AG04449 (cell line): Measurements from ENCODE around the gene CACNA1C.

Source experiments
- CTCF ChIA-PET: fragments of 350-600 bp; formaldehyde crosslinking; extraction: SDS; loops from one replicate; lab custom pipeline; 2021; ENCODE audit warnings: antibody characterized with exemption; lab: Yijun Ruan, JAX
- POLR2A ChIA-PET: fragments of 400-600, 350-600 bp; formaldehyde crosslinking; extraction: SDS; loops from one replicate; lab custom pipeline; 2020; ENCODE audit warnings: antibody characterized with exemption, inconsistent platforms; lab: Yijun Ruan, JAX
- DNase-seq: peaks from one replicate; pipeline ENCODE4 v3.0.0-alpha.2; 2010; ENCODE audit warnings: low read depth, low spot score
- H3K4me3 ChIP-seq: 2 replicates; pipeline ENCODE4 v1.5.1; 2011; ENCODE audit warnings: low read depth, mild to moderate bottlenecking, control low read depth, low read length
- CTCF ChIP-seq: IDR thresholded peaks from one replicate; pipeline ENCODE4 v1.5.1; 2011; ENCODE audit warnings: mild to moderate bottlenecking, moderate library complexity, low read length, control low read depth, inconsistent platforms; ENCODE audit not compliant: insufficient read depth; ENCODE audit errors: missing control alignments

CACNA1C gene

DNA sequence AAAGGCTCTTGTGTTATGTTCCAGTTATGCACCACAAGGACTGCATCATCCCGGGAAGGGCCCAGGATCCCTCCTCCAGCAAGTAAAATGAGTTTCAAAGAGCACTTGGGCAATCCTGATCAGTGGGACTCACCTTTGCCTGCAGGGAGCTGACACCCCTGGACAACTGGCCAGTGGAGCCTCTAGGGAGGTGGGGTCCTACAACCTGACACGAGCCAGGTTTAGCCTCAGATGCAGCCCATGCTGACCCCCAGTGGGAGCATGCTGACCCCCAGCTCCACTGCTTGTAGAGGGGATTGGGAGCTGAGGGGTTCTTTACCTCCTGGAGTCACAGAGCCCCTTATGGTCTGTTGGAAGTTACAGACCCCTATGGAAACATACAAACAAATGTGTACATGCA is 365.8 kb downstream of the CACNA1C start:
- ChIA-PET CTCF (no interaction called here), POLR2A (no interaction called here)

GRCh38 chr12:2422591-2422990 is 369.8 kb downstream of the CACNA1C start:
- DNase-seq, result no peak
- ChIA-PET POLR2A (no interaction called here), CTCF (interaction anchor here (0.7 to 1.6 kb wide), 2 partner anchors 8 to 21 kb away, joined by 3 read pairs; no protein-coding TSS in a partner anchor)
- TF ChIP-seq CTCF, result no peak
- no peak overlapping the region for H3K4me3 ChIP-seq

More for the DNA sequence above, 365.8 kb downstream of the CACNA1C start:
- no peak for TF ChIP-seq CTCF
- no peak for DNase-seq
- no peak overlapping the region for H3K4me3 ChIP-seq

- no peak for DNase-seq
Observed at GRCh38 chr12:2429032-2429431, 376.2 kb downstream of the CACNA1C start.

GRCh38 chr12:2431810-2432209 is 379.0 kb downstream of the CACNA1C start:
- ChIA-PET CTCF (interaction anchor here (0.7 kb wide), 1 partner anchor 180 kb away, joined by 3 read pairs; no protein-coding TSS in a partner anchor), POLR2A (no interaction called here)
- no peak for TF ChIP-seq CTCF
- H3K4me3 ChIP-seq, result no peak overlapping the region
- no peak for DNase-seq

More at GRCh38 chr12:2429032-2429431, 376.2 kb downstream of the CACNA1C start:
- POLR2A ChIA-PET, result no interaction called here
- no peak overlapping the region for H3K4me3 ChIP-seq
- TF ChIP-seq CTCF, result no peak
- CTCF ChIA-PET, result interaction anchor here (1.0 kb wide), 1 partner anchor 34 kb away, joined by 3 read pairs; no protein-coding TSS in a partner anchor

DNA sequence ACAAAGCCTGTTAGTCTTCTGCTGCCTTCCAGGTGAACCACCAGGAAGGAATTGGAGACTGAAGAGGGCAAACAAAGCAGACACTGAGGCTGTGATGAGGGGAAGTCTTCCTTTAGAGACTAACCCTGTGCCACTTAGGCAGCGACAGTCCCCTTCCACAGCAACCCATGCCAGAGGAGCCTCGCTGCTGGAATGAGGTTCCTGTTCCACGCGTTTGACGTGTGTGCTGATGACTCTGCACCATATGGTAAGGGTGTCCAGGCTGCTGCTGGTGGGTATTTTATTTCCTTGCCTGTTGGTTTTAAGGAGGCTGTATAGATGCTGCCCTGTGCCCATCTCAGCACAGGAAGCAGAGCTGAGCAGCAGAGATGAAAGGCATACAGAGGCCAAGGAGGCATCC is 380.1 kb downstream of the CACNA1C start:
- no peak overlapping the region for H3K4me3 ChIP-seq
- ChIA-PET POLR2A (no interaction called here), CTCF (no interaction called here)
- TF ChIP-seq CTCF, result no peak
- no peak for DNase-seq

GRCh38 chr12:2435511-2435910 is 382.7 kb downstream of the CACNA1C start:
- TF ChIP-seq CTCF, result no peak
- CTCF ChIA-PET, result no interaction called here
- no peak for DNase-seq
- no peak overlapping the region for H3K4me3 ChIP-seq
- POLR2A ChIA-PET, result no interaction called here
